T-helper 1 cell treated with Interleukin-12 subunit alpha and Interleukin-12 subunit beta and Interleukin-4 antibody, amounts not matched to agents 30 μg/mL and 1 μg/mL, for 36 hours (primary cell): ENCODE results near the gene TXNDC17.
"Not testable (repeated sequence)": the region's sequence is repeated elsewhere in the genome, so short reads cannot be mapped to it uniquely, and the experiment has no call there.

Experiments
- H3K27ac Mint-ChIP-seq: one replicate; pipeline ENCODE4 v1.8.0; 2021; ENCODE audit warnings: mild to moderate bottlenecking, mixed read lengths
- H3K27me3 Mint-ChIP-seq: one replicate; pipeline ENCODE4 v1.8.0; 2021; ENCODE audit warnings: low read depth, mixed read lengths
- H3K36me3 Mint-ChIP-seq: one replicate; pipeline ENCODE4 v1.8.0; 2021; ENCODE audit warnings: low read depth, mixed read lengths
- H3K4me1 Mint-ChIP-seq: one replicate; pipeline ENCODE4 v1.8.0; 2021; ENCODE audit warnings: low read depth, mixed read lengths
- H3K4me3 Mint-ChIP-seq: one replicate; pipeline ENCODE4 v1.8.0; 2021; ENCODE audit warnings: mild to moderate bottlenecking, moderate library complexity, mixed read lengths
- H3K9me3 Mint-ChIP-seq: one replicate; pipeline ENCODE4 v1.8.0; 2021; ENCODE audit warnings: mixed read lengths

The TXNDC17 gene

DNA sequence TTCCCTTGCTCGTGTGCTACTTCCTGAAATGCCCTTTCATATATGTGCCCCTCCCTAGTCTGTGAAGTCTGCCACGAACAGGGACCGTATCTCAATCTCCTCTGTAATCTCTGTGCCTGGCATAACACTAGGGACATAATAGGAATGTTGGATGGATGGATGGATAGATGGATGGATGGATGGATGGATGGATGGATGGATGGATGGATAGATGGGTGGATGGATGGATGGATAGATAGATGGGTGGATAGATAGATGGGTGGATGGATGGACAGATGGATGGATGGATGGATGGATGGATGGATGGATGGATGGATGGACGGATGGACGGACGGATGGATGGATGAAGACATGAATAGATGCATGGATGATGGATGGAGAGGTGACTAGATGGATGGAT, 51.1 kb downstream of the TXNDC17 start:
- H3K36me3 Mint-ChIP-seq, H3K27ac Mint-ChIP-seq, H3K4me3 Mint-ChIP-seq: not testable (repeated sequence)

More for the DNA sequence above, 51.1 kb downstream of the TXNDC17 start:
- H3K27me3 Mint-ChIP-seq: peaks cover 18% of the 10 kb centered on the region
- not testable (repeated sequence) for H3K9me3 Mint-ChIP-seq, H3K4me1 Mint-ChIP-seq
